Measurements from ENCODE around the gene RITA1.

The RITA1 gene

DNA sequence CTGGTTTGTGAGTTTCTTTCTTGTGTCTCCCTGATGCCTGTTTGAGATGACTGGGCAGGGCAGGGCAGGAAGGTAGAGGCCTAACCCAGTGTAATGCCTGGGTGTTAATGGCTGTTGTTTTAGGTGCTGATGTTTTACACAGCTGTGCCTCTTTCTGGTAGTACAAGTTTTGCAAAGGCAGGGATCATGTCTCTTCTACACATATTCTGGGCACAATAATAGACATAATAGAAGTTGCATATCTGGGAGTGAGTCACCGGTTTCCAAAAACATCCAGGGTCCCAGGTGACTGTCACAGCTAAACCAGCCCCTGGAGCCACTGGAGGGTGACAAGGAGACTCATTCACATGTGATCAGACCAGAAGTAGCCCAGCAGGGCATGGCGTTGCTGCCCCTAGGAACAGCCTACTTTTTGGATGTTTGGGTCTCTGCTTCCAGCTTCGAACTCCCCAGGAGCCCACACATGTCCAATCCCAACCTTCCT lies 53.8 kb downstream of the RITA1 start:
- no peaks in the 10 kb centered on the region for H3K9me3 ChIP-seq (ENCODE audit: control extremely low read depth in 1 of 5, control insufficient read depth in 4 of 5, insufficient read depth in 2 of 5, low read depth in 1 of 5, low read length in 4 of 5)
- CTCF ChIA-PET, result interaction anchor here (10.0 kb wide), 1 partner anchor 16 kb away, joined by 91 read pairs; the partner anchor contains the start of gene TPCN1
- WGBS (ENCODE audit: insufficient coverage), result 92% methylated on average over 3 of the region's 3 CpGs
- H3K27ac ChIP-seq (ENCODE audit: insufficient read depth in 1 of 2, low read depth in 1 of 2, low read length in 2 of 2, poor library complexity in 1 of 2, severe bottlenecking in 2 of 2), result peak overlapping the region in 1 of 2 experiments; percentile 71
- DNase-seq, result peak in 1 of 3 donors; percentile 32
- peaks cover 0 to 3% (median 0%) of the 10 kb centered on the region in 4 experiments for H3K36me3 ChIP-seq (ENCODE audit: control insufficient read depth in 4 of 4, insufficient read depth in 4 of 4, low read length in 3 of 4)
- H3K27me3 ChIP-seq (replicated peaks in 2 of 5; ENCODE audit: control insufficient read depth in 4 of 5, insufficient read depth in 5 of 5, low read length in 4 of 5), result no peaks in the 10 kb centered on the region
- H3K4me1 ChIP-seq (ENCODE audit: control extremely low read depth in 1 of 4, control insufficient read depth in 4 of 4, insufficient read depth in 4 of 4, low read length in 3 of 4), result peaks cover 6 to 80% (median 45%) of the 10 kb centered on the region in 4 experiments
- POLR2A ChIA-PET, result no interaction called here
- H3K4me3 ChIP-seq (ENCODE audit: control insufficient read depth in 1 of 7, extremely low read depth in 1 of 7, insufficient read depth in 4 of 7, low read depth in 2 of 7, low read length in 6 of 7), result no peak overlapping the region

DNA sequence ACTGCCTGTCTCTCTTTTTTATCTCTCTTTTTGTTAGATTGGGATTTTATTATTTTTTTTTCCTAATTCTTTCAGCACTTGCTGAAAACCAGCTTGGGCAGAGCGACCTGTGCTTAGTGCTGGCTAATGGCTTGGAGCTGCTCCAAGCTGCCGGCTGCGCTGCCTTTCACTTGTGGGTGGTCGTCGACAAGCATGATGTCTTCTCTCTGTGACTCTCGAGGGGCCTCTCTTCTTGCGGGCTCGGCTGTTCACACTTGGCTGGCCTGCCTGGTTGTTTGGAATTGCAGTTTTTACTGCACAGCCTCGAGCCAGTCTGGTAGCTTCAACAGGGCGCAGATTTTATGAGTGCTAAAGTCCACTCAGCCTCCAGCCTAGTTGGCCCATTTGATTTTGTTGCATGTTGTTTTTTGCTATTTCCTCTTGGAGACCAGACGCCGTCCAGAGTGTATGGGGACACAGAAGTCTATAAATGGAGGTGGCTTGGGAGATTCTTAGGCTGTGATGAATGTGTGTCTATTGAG lies 54.4 kb downstream of the RITA1 start:
- H3K27ac ChIP-seq (ENCODE audit: insufficient read depth in 1 of 2, low read depth in 1 of 2, low read length in 2 of 2, poor library complexity in 1 of 2, severe bottlenecking in 2 of 2), result no peak overlapping the region
- DNase-seq, result no peak
- WGBS (ENCODE audit: insufficient coverage), result 89% methylated on average over 12 of the region's 12 CpGs
- ChIA-PET CTCF (interaction anchor here (1.0 to 10.0 kb wide), 3 partner anchors 9 to 18 kb away, joined by 3 to 91 read pairs (median 7); partner anchors contain the start of gene TPCN1), POLR2A (no interaction called here)
- peaks cover 6 to 83% (median 44%) of the 10 kb centered on the region in 4 experiments for H3K4me1 ChIP-seq (ENCODE audit: control extremely low read depth in 1 of 4, control insufficient read depth in 4 of 4, insufficient read depth in 4 of 4, low read length in 3 of 4)
- H3K36me3 ChIP-seq (ENCODE audit: control insufficient read depth in 4 of 4, insufficient read depth in 4 of 4, low read length in 3 of 4), result peaks cover 0 to 3% (median 0%) of the 10 kb centered on the region in 4 experiments
- H3K9me3 ChIP-seq (ENCODE audit: control extremely low read depth in 1 of 5, control insufficient read depth in 4 of 5, insufficient read depth in 2 of 5, low read depth in 1 of 5, low read length in 4 of 5), result no peaks in the 10 kb centered on the region
- H3K27me3 ChIP-seq (replicated peaks in 2 of 5; ENCODE audit: control insufficient read depth in 4 of 5, insufficient read depth in 5 of 5, low read length in 4 of 5), result no peaks in the 10 kb centered on the region
- H3K4me3 ChIP-seq (ENCODE audit: control insufficient read depth in 1 of 7, extremely low read depth in 1 of 7, insufficient read depth in 4 of 7, low read depth in 2 of 7, low read length in 6 of 7), result no peak overlapping the region

DNA sequence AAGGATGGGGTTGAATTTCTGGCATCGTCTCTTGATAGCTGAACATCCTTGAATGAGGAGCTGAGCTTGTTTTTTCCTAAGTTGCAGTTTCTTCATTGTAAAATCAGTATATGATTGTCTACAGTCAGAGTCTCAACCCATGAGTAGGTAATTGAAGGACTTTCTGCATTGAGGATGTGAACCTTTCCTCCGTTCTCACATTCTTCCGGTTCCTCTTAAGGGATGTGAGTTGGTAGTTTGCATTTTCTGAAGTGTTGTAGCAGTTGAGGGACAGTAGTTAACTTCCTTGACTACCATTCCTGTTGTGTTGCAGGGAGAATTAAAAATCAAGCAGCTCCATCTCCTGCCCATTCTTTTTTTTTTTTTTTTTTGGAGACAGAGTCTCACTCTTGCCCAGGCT lies 54.9 kb downstream of the RITA1 start:
- Histone ChIP-seq H3K9me3 (ENCODE audit: control extremely low read depth in 1 of 5, control insufficient read depth in 4 of 5, insufficient read depth in 2 of 5, low read depth in 1 of 5, low read length in 4 of 5) (no peaks in the 10 kb centered on the region), H3K4me1 (ENCODE audit: control extremely low read depth in 1 of 4, control insufficient read depth in 4 of 4, insufficient read depth in 4 of 4, low read length in 3 of 4) (peaks cover 6 to 83% (median 44%) of the 10 kb centered on the region in 4 experiments), H3K27ac (ENCODE audit: insufficient read depth in 1 of 2, low read depth in 1 of 2, low read length in 2 of 2, poor library complexity in 1 of 2, severe bottlenecking in 2 of 2) (no peak overlapping the region), H3K27me3 (replicated peaks in 2 of 5; ENCODE audit: control insufficient read depth in 4 of 5, insufficient read depth in 5 of 5, low read length in 4 of 5) (no peaks in the 10 kb centered on the region), H3K36me3 (ENCODE audit: control insufficient read depth in 4 of 4, insufficient read depth in 4 of 4, low read length in 3 of 4) (peaks cover 0 to 3% (median 0%) of the 10 kb centered on the region in 4 experiments), H3K4me3 (ENCODE audit: control insufficient read depth in 1 of 7, extremely low read depth in 1 of 7, insufficient read depth in 4 of 7, low read depth in 2 of 7, low read length in 6 of 7) (no peak overlapping the region)
- POLR2A ChIA-PET, result no interaction called here
- WGBS (ENCODE audit: insufficient coverage), result 100% methylated on average over 1 of the region's 3 CpGs
- peak in 1 of 3 donors; percentile 54 for DNase-seq
- CTCF ChIA-PET, result interaction anchor here (1.0 to 2.0 kb wide), 2 partner anchors 10 to 18 kb away, joined by 3 to 7 read pairs; partner anchors contain the start of gene TPCN1

DNA sequence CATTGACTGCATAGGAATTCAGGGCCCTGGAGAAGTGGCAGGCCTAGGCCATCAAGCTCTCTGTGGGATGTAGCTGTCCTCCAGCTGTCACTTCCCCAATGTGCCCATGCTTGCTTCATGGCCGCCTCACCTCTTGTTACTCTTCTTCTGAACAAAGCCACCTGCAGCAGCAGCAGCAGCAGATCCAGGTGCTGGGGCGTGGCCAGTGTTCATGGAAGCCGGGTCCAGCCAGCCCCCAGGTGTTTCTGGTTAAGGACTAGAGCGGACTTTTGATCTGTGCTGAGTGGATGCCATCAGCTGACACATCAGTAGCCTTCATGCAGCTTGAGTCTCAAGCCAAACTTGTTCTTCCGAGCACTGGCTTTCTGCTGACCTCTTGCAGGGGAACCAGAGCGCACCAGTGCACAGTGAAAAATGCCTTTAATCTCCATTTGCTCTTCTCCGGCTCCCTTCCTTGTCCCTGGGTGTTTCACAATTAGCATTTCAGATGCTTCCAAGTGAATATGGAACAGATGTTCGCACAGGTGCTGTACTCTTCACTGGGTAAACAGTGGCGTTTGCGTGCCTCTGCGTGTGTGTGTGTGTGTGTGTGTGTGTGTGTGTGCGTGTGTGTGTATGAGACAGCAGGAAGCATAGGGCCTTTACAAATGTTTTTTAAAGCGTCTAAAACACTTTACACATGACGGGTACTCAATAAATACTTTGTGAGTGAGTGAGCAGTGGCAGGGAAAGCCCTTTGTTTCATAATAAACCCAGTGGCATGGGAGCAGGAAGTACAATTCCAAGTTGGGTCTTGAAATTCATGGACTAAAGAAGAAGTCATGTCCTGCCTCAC lies 55.9 kb downstream of the RITA1 start:
- WGBS (ENCODE audit: insufficient coverage), result 81% methylated on average over 13 of the region's 14 CpGs
- no peaks in the 10 kb centered on the region for H3K9me3 ChIP-seq (ENCODE audit: control extremely low read depth in 1 of 5, control insufficient read depth in 4 of 5, insufficient read depth in 2 of 5, low read depth in 1 of 5, low read length in 4 of 5)
- ChIA-PET CTCF (interaction anchor here (0.7 to 2.0 kb wide), 2 partner anchors 11 to 25 kb away, joined by 3 to 7 read pairs; no protein-coding TSS in a partner anchor), POLR2A (no interaction called here)
- H3K4me3 ChIP-seq (ENCODE audit: control insufficient read depth in 1 of 7, extremely low read depth in 1 of 7, insufficient read depth in 4 of 7, low read depth in 2 of 7, low read length in 6 of 7), result no peak overlapping the region
- DNase-seq, result no peak
- H3K27me3 ChIP-seq (replicated peaks in 2 of 5; ENCODE audit: control insufficient read depth in 4 of 5, insufficient read depth in 5 of 5, low read length in 4 of 5), result no peaks in the 10 kb centered on the region
- peaks cover 6 to 86% (median 49%) of the 10 kb centered on the region in 4 experiments for H3K4me1 ChIP-seq (ENCODE audit: control extremely low read depth in 1 of 4, control insufficient read depth in 4 of 4, insufficient read depth in 4 of 4, low read length in 3 of 4)
- peaks cover 0 to 3% (median 0%) of the 10 kb centered on the region in 4 experiments for H3K36me3 ChIP-seq (ENCODE audit: control insufficient read depth in 4 of 4, insufficient read depth in 4 of 4, low read length in 3 of 4)
- no peak overlapping the region for H3K27ac ChIP-seq (ENCODE audit: insufficient read depth in 1 of 2, low read depth in 1 of 2, low read length in 2 of 2, poor library complexity in 1 of 2, severe bottlenecking in 2 of 2)
